Measurements from ENCODE around the gene PIH1D1. TPM values are rescaled to one million over a fixed set of nuclear protein-coding genes. Genes with fewer than 3 reads are reported as not detected.
A peak's percentile ranks its signal among the peaks of the same experiment; 100 is the strongest.

The PIH1D1 gene
- total and polyA plus RNA-seq, 2 of the 8 experiments (the other 6 are each of a cell fraction or from before 2014, with no cell fraction given) = 146 to 195 TPM

DNA sequence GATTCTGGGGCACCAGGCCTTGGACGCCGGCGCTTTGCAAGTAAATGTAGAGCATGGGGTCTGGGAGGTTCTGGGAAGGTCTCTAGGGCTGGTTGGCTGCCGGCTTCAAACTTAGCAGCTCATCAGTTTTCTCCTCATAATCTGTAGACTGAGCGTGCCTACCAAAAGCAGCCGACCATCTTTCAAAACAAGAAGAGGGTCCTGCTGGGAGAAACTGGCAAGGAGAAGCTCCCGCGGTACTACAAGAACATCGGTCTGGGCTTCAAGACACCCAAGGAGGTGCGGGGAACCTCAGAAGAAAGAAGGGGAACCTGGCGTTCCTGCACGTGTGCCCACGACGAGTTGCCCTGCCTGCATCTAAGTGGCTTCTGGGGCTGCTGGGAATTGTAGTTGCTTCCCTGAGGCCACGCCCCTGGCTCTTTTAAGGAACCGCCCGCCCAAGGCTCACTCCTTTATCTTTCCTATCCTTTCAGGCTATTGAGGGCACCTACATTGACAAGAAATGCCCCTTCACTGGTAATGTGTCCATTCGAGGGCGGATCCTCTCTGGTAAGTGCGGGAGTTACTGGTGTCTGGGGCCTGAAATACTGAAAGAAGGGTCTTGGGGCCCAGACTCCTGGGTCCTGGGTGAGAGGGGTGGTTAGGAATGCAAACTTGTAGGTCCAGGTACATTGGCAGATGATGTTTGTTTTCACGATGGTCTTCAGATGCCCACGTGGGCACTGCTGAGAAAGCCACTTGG, 45.6 kb upstream of the PIH1D1 start:
- no peak overlapping the region for H2BK12ac ChIP-seq (ENCODE audit: low read depth, low read length)
- H3K4me3 ChIP-seq (ENCODE audit: extremely low read depth in 1 of 4, insufficient read depth in 2 of 4, low read depth in 3 of 4, low read length in 4 of 4) = peak overlapping the region; percentile 91 to 99 (median 98)
- DNase-seq (ENCODE audit: low read depth in 1 of 2, low spot score in 2 of 2) (no peak), FAIRE-seq (no peak)
- H3K23ac ChIP-seq (ENCODE audit: insufficient read length) = no peak overlapping the region
- peaks cover 19 to 41% (median 26%) of the 10 kb centered on the region in 4 experiments for H3K36me3 ChIP-seq (ENCODE audit: control insufficient read depth in 2 of 4, insufficient read depth in 4 of 4, low read length in 3 of 4)
- no peaks in the 10 kb centered on the region for H3K27me3 ChIP-seq (replicated peaks in 1 of 4; ENCODE audit: control insufficient read depth in 3 of 4, extremely low read depth in 1 of 4, insufficient read depth in 3 of 4, low read length in 3 of 4)
- CTCF ChIA-PET (ENCODE audit: partially characterized antibody) = interaction anchor here (0.9 kb wide), 1 partner anchor 50 kb away, joined by 3 read pairs; no protein-coding TSS in a partner anchor
- no peak overlapping the region for H2AK5ac ChIP-seq (ENCODE audit: low read depth, low read length)
- peak overlapping the region; percentile 94 to 97 (median 96) for H3K9ac ChIP-seq (replicated peaks in 1 of 4; ENCODE audit: extremely low read depth in 1 of 4, low read depth in 3 of 4, low read length in 3 of 4)
- H4K8ac ChIP-seq (ENCODE audit: extremely low read depth, insufficient read depth, low read length) = no peak overlapping the region
- TF ChIP-seq POLR2AphosphoS5 (IDR thresholded peaks at IDR 0.05; ENCODE audit: low read depth, low read length) = peak; percentile 76
- TF ChIP-seq BACH1 (IDR thresholded peaks at IDR 0.05; ENCODE audit: low read length) = no peak
- TF ChIP-seq POLR2A (IDR thresholded peaks at IDR 0.05; ENCODE audit: control extremely low read depth in 1 of 2, low read depth in 2 of 2, low read length in 2 of 2) = peak in 1 of 2 experiments; percentile 77; a peak in 2 of 3 replicates
- peak; percentile 50; the same call in 1 of the 2 replicates for TF ChIP-seq TBP (IDR thresholded peaks at IDR 0.05; ENCODE audit: low read depth, low read length)
- TF ChIP-seq TAF1 (IDR thresholded peaks at IDR 0.05; ENCODE audit: low read depth, low read length) = peak; percentile 65
- TF ChIP-seq, protein P1, sequence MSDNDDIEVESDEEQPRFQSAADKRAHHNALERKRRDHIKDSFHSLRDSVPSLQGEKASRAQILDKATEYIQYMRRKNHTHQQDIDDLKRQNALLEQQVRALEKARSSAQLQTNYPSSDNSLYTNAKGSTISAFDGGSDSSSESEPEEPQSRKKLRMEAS (IDR thresholded peaks at IDR 0.05) = peak; percentile 76
- no peak for TF ChIP-seq GTF2F1 (IDR thresholded peaks at IDR 0.05; ENCODE audit: borderline replicate concordance, low read depth, low read length)
- no peak for TF ChIP-seq KDM5A (IDR thresholded peaks at IDR 0.05; ENCODE audit: low read length)
- peak; percentile 56 for TF ChIP-seq SIX5 (IDR thresholded peaks at IDR 0.05; ENCODE audit: low read depth, low read length)
- peak in 1 of 2 experiments; percentile 22; a peak in 1 of 4 replicates for TF ChIP-seq SIN3A (conservative IDR thresholded peaks at IDR 0.05 in 1 of 2, IDR thresholded peaks at IDR 0.05 in 1 of 2; ENCODE audit: low read depth in 1 of 2, low read length in 2 of 2)
- peak overlapping the region; percentile 72 for H3K56ac ChIP-seq (replicated peaks; ENCODE audit: insufficient read length, low read depth, low read length)
- H2AFZ ChIP-seq (ENCODE audit: low read length) = no peak overlapping the region
- H3K79me2 ChIP-seq (ENCODE audit: control insufficient read depth in 1 of 2, insufficient read depth in 2 of 2, low read length in 2 of 2) = peaks cover 0 to 22% of the 10 kb centered on the region in 2 experiments; a peak in 2 of 4 replicates
- H4K91ac ChIP-seq (replicated peaks; ENCODE audit: insufficient read length, low read length) = no peak overlapping the region
- H2BK20ac ChIP-seq (ENCODE audit: low read length) = no peak overlapping the region
- peaks cover 11% of the 10 kb centered on the region for H3K79me1 ChIP-seq (ENCODE audit: low read depth, low read length)
- H2BK15ac ChIP-seq (ENCODE audit: low read length) = no peak overlapping the region
- H3K4ac ChIP-seq (replicated peaks; ENCODE audit: insufficient read length, low read depth, low read length) = no peak overlapping the region
- POLR2A ChIA-PET (ENCODE audit: partially characterized antibody) = interaction anchor here (1.4 to 10.8 kb wide), 12 partner anchors 14 to 190 kb away, joined by 3 to 138 read pairs (median 6); partner anchors contain the start of genes NOSIP and PRR12
- H3K23me2 ChIP-seq (ENCODE audit: low read depth, low read length) = peaks cover 9% of the 10 kb centered on the region; the same call in 1 of the 2 replicates
- H3K4me2 ChIP-seq (ENCODE audit: insufficient read depth in 1 of 2, low read depth in 2 of 2, low read length in 2 of 2) = peak overlapping the region; percentile 95 to 97
- no peak overlapping the region for H3K14ac ChIP-seq (ENCODE audit: insufficient read length)
- peaks cover 0 to 32% (median 23%) of the 10 kb centered on the region in 4 experiments; a peak in 6 of 7 replicates for H3K4me1 ChIP-seq (replicated peaks in 1 of 4; ENCODE audit: control insufficient read depth in 3 of 4, insufficient read depth in 4 of 4, low read length in 3 of 4)
- H2BK5ac ChIP-seq (ENCODE audit: low read depth, low read length) = 0 out of 2 replicates have a peak overlapping the region, but pooled peaks have one; percentile 9
- no peak overlapping the region for H4K5ac ChIP-seq (ENCODE audit: insufficient read length, low read depth, low read length)
- peak overlapping the region; percentile 85 for H3K27ac ChIP-seq (ENCODE audit: low read depth, low read length)
- no peak overlapping the region for H3K18ac ChIP-seq (ENCODE audit: extremely low read depth, low read length)
- 54% methylated on average over 22 of the region's 22 CpGs; no CpG with 5 or more reads in 1 of the 2 experiments for WGBS, 2 experiments (ENCODE audit: extremely low coverage in 1 of 2, insufficient coverage in 1 of 2, insufficient read length in 1 of 2, insufficient replicate concordance in 2 of 2, low coverage in 1 of 2, low lambda C conversion rate in 2 of 2, missing lambda C conversion rate in 1 of 2)
- H2BK120ac ChIP-seq (replicated peaks; ENCODE audit: low read depth, low read length) = no peak overlapping the region
- no peaks in the 10 kb centered on the region for H3K9me3 ChIP-seq (ENCODE audit: insufficient read depth in 2 of 2, low read depth in 1 of 2, low read length in 1 of 2)
- peaks cover 15 to 18% of the 10 kb centered on the region in 2 experiments for H4K20me1 ChIP-seq (replicated peaks in 1 of 2; ENCODE audit: control insufficient read depth in 1 of 2, insufficient read depth in 2 of 2, low read length in 2 of 2)

All from H1 (cell line).